Measurements from ENCODE around the gene PPM1E.
"Not testable (repeated sequence)": the region's sequence is repeated elsewhere in the genome, so short reads cannot be mapped to it uniquely, and the experiment has no call there.

PPM1E gene

GRCh38 chr17:58779446-58779845, 23.8 kb downstream of the PPM1E start:
- DNase-seq (ENCODE audit: low spot score), result no peak

GRCh38 chr17:58783380-58783779, 27.7 kb downstream of the PPM1E start:
- DNase-seq (ENCODE audit: low spot score), result no peak

- DNase-seq (ENCODE audit: low spot score), result no peak
Observed at GRCh38 chr17:58785097-58785496, 29.4 kb downstream of the PPM1E start.

GRCh38 chr17:58786586-58787295, 31.1 kb downstream of the PPM1E start:
- peak; percentile 5 for DNase-seq (ENCODE audit: low spot score)

GRCh38 chr17:58788199-58788598, 32.5 kb downstream of the PPM1E start:
- DNase-seq (ENCODE audit: low spot score), result no peak

- DNase-seq (ENCODE audit: low spot score), result no peak
Observed at GRCh38 chr17:58789160-58789559, 33.5 kb downstream of the PPM1E start.

GRCh38 chr17:58789831-58790230, 34.2 kb downstream of the PPM1E start:
- DNase-seq (ENCODE audit: low spot score), result no peak

- DNase-seq (ENCODE audit: low spot score), result not testable (repeated sequence)
Observed at GRCh38 chr17:58794508-58794907, 38.9 kb downstream of the PPM1E start.

- DNase-seq (ENCODE audit: low spot score), result no peak
Observed at GRCh38 chr17:58802188-58802587, 46.5 kb downstream of the PPM1E start.

GRCh38 chr17:58806046-58806445, 50.4 kb downstream of the PPM1E start:
- no peak for DNase-seq (ENCODE audit: low spot score)

- no peak for DNase-seq (ENCODE audit: low spot score)
Observed at GRCh38 chr17:58808609-58809563, 53.2 kb downstream of the PPM1E start.

GRCh38 chr17:58809564-58809936, 53.9 kb downstream of the PPM1E start:
- DNase-seq (ENCODE audit: low spot score), result no peak

GRCh38 chr17:58811290-58811689, 55.6 kb downstream of the PPM1E start:
- no peak for DNase-seq (ENCODE audit: low spot score)

GRCh38 chr17:58813712-58814111, 58.1 kb downstream of the PPM1E start:
- no peak for DNase-seq (ENCODE audit: low spot score)

- no peak for DNase-seq (ENCODE audit: low spot score)
Observed at GRCh38 chr17:58818654-58819053, 63.0 kb downstream of the PPM1E start.

GRCh38 chr17:58822148-58823050, 66.7 kb downstream of the PPM1E start:
- peak; percentile 16 for DNase-seq (ENCODE audit: low spot score)

GRCh38 chr17:58823051-58823525, 67.4 kb downstream of the PPM1E start:
- DNase-seq (ENCODE audit: low spot score), result no peak

- no peak for DNase-seq (ENCODE audit: low spot score)
Observed at GRCh38 chr17:58829172-58829637, 73.6 kb downstream of the PPM1E start.

- DNase-seq (ENCODE audit: low spot score), result no peak
Observed at GRCh38 chr17:58831780-58832179, 76.1 kb downstream of the PPM1E start.

- no peak for DNase-seq (ENCODE audit: low spot score)
Observed at GRCh38 chr17:58832514-58832913, 76.9 kb downstream of the PPM1E start.

GRCh38 chr17:58837699-58838098, 82.0 kb downstream of the PPM1E start:
- DNase-seq (ENCODE audit: low spot score), result no peak

Data from globus pallidus (tissue), 1 donor.